Measurements from ENCODE around the gene BLVRB. TPM values are rescaled to one million over a fixed set of nuclear protein-coding genes. Genes with fewer than 3 reads are reported as not detected.

BLVRB gene
- total and polyA plus RNA-seq, 2 of the 8 experiments (the other 6 are each of a cell fraction or from before 2014, with no cell fraction given) = 28.7 to 182 TPM

- H3K27me3 ChIP-seq (replicated peaks in 1 of 4; ENCODE audit: control insufficient read depth in 3 of 4, extremely low read depth in 1 of 4, insufficient read depth in 3 of 4, low read length in 3 of 4) = peaks cover 12 to 28% (median 22%) of the 10 kb centered on the region in 4 experiments
- no peak overlapping the region for H4K8ac ChIP-seq (ENCODE audit: extremely low read depth, insufficient read depth, low read length)
- no peaks in the 10 kb centered on the region for H3K9me3 ChIP-seq (ENCODE audit: insufficient read depth in 2 of 2, low read depth in 1 of 2, low read length in 1 of 2)
- WGBS, 2 experiments (ENCODE audit: extremely low coverage in 1 of 2, insufficient coverage in 1 of 2, insufficient read length in 1 of 2, insufficient replicate concordance in 2 of 2, low coverage in 1 of 2, low lambda C conversion rate in 2 of 2, missing lambda C conversion rate in 1 of 2) = 94% methylated on average over 6 of the region's 6 CpGs; no CpG with 5 or more reads in 1 of the 2 experiments
- no peak overlapping the region for H3K56ac ChIP-seq (replicated peaks; ENCODE audit: insufficient read length, low read depth, low read length)
- no peak overlapping the region for H3K4ac ChIP-seq (replicated peaks; ENCODE audit: insufficient read length, low read depth, low read length)
- H3K4me2 ChIP-seq (ENCODE audit: insufficient read depth in 1 of 2, low read depth in 2 of 2, low read length in 2 of 2) = no peak overlapping the region
- H3K9ac ChIP-seq (replicated peaks in 1 of 4; ENCODE audit: extremely low read depth in 1 of 4, low read depth in 3 of 4, low read length in 3 of 4) = no peak overlapping the region
- no peak overlapping the region for H2BK120ac ChIP-seq (replicated peaks; ENCODE audit: low read depth, low read length)
- peaks cover 8% of the 10 kb centered on the region for H3K23me2 ChIP-seq (ENCODE audit: low read depth, low read length)
- no peak overlapping the region for H2AK5ac ChIP-seq (ENCODE audit: low read depth, low read length)
- H3K79me1 ChIP-seq (ENCODE audit: low read depth, low read length) = no peaks in the 10 kb centered on the region
- H3K79me2 ChIP-seq (ENCODE audit: control insufficient read depth in 1 of 2, insufficient read depth in 2 of 2, low read length in 2 of 2) = no peaks in the 10 kb centered on the region
- no peak overlapping the region for H4K91ac ChIP-seq (replicated peaks; ENCODE audit: insufficient read length, low read length)
- H3K36me3 ChIP-seq (ENCODE audit: control insufficient read depth in 2 of 4, insufficient read depth in 4 of 4, low read length in 3 of 4) = no peaks in the 10 kb centered on the region
- H4K20me1 ChIP-seq (replicated peaks in 1 of 2; ENCODE audit: control insufficient read depth in 1 of 2, insufficient read depth in 2 of 2, low read length in 2 of 2) = peaks cover 4 to 8% of the 10 kb centered on the region in 2 experiments
- H2BK15ac ChIP-seq (ENCODE audit: low read length) = no peak overlapping the region
- H3K23ac ChIP-seq (ENCODE audit: insufficient read length) = no peak overlapping the region
- peaks cover 0 to 15% (median 8%) of the 10 kb centered on the region in 4 experiments; a peak in 6 of 7 replicates for H3K4me1 ChIP-seq (replicated peaks in 1 of 4; ENCODE audit: control insufficient read depth in 3 of 4, insufficient read depth in 4 of 4, low read length in 3 of 4)
- H3K27ac ChIP-seq (ENCODE audit: low read depth, low read length) = no peak overlapping the region
- H2BK12ac ChIP-seq (ENCODE audit: low read depth, low read length) = no peak overlapping the region
- ChIA-PET CTCF (ENCODE audit: partially characterized antibody) (interaction anchor here (2.5 kb wide), 1 partner anchor 15 kb away, joined by 7 read pairs; no protein-coding TSS in a partner anchor), POLR2A (ENCODE audit: partially characterized antibody) (no interaction called here)
- no peak overlapping the region for H3K4me3 ChIP-seq (ENCODE audit: extremely low read depth in 1 of 4, insufficient read depth in 2 of 4, low read depth in 3 of 4, low read length in 4 of 4)
- H3K14ac ChIP-seq (ENCODE audit: insufficient read length) = no peak overlapping the region
- H2BK20ac ChIP-seq (ENCODE audit: low read length) = no peak overlapping the region
- FAIRE-seq (no peak), DNase-seq (ENCODE audit: low read depth in 1 of 2, low spot score in 2 of 2) (no peak)
- H2AFZ ChIP-seq (ENCODE audit: low read length) = no peak overlapping the region
- no peak overlapping the region for H2BK5ac ChIP-seq (ENCODE audit: low read depth, low read length)
- no peak overlapping the region for H4K5ac ChIP-seq (ENCODE audit: insufficient read length, low read depth, low read length)
- no peak overlapping the region for H3K18ac ChIP-seq (ENCODE audit: extremely low read depth, low read length)
- TF ChIP-seq BRCA1 (IDR thresholded peaks at IDR 0.05; ENCODE audit: low read depth, low read length) = no peak
- no peak for TF ChIP-seq CBX8 (IDR thresholded peaks at IDR 0.05; ENCODE audit: borderline replicate concordance, low read depth, low read length)
- no peak for TF ChIP-seq POLR2AphosphoS5 (IDR thresholded peaks at IDR 0.05; ENCODE audit: low read depth, low read length)
- TF ChIP-seq TAF1 (IDR thresholded peaks at IDR 0.05; ENCODE audit: low read depth, low read length) = no peak
- TF ChIP-seq POU5F1 (IDR thresholded peaks at IDR 0.05; ENCODE audit: low read depth, low read length) = no peak
Observed at GRCh38 chr19:40469011-40469410, 3.5 kb upstream of the BLVRB start.

All from H1 (cell line).